ENCODE results near the gene NYAP1.
"Not testable (repeated sequence)": the region's sequence is repeated elsewhere in the genome, so short reads cannot be mapped to it uniquely, and the experiment has no call there.

Gene NYAP1

DNA sequence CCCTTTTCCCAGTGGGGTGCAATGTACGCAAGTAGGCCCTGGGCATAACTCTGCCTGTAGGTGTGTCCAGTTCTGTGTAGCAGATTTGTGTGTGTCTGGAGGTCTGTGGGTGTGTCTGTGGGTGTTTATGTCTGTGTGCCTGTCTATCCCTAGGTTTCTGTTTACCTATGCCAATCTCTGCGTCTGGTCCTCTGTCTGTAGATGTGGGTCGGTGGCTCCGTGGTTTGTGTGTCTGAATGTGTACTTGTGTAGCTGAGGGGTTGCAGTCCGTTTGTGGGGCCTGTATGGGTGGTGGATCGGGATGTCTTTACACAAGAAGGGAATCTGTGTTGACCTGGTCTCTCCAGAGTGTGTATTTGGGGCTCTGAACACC, 932 bp downstream of the NYAP1 start:
- no peak for DNase-seq

DNA sequence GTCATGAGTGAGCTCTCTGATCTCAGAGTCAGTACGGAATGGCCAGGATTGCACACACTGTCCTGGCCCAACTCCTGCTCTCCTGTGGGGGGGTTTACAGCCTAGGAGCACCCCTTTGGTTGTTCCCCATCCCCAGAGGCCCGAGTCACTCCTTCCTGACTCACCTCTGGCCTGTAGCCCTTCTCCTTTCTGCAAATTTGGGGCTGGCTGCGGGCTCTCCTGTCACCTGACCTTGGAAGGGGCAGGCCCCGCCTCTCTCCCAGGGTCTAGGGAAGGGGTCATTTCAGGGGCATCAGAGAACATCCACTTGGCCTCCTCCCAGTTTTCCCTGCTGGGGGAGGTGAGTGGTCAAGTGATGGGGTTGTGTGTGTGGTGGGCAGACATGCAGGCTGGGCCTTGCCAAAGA, 1.7 kb downstream of the NYAP1 start:
- no peak for DNase-seq

DNA sequence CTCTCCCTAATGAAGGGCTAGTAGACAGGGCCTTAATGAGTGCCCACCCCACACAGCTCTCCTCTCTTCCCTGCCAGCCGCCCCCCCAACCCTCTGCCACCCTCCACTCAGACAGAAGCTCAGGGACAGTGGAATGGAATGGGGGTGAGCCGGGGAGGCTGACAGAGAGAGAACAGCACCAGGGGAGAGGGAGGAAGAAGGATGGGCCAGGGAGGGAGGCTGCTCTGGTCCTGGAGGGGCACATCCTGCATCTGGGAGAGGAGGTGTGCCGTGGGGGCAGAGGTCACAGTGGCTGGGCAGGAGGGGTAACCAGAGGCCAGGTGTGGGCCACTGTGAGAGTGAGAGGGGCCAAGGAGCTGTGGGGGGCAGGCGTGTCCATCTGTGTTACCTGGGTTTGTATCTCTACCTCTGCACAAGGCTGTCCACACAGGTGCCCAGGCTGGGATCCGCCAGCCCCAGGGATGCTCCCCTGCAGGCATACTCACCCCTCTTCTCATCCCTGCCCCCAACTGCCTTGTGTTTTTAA, 2.4 kb downstream of the NYAP1 start:
- no peak for DNase-seq

DNA sequence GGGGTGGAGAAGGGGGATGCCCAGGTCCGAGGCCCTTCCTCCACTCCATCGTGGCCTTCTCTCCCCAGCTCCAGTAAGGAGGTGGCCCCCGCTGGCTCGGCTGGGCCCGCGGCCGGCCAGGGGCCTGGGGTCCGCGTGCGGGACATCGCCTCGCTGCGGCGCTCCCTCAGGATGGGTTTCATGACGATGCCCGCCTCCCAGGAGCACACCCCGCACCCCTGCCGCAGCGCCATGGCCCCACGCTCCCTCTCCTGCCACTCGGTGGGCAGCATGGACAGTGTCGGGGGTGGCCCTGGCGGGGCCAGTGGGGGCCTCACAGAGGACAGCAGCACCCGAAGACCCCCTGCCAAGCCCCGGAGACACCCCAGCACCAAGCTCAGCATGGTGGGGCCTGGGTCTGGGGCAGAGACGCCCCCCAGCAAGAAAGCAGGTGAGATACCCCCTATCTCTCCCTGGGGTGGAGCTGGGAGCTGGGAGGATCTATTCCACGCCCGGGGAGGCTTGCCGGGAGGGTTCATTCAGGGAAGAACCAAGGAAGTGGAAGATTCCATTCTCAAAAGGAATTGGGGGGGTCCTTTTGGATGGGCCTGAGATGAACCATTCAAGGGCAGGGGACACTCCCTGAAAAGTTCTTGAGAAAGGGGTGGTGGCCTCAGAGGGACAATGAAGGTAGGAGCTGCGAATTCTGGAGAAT, 3.2 kb downstream of the NYAP1 start:
- no peak for DNase-seq

DNA sequence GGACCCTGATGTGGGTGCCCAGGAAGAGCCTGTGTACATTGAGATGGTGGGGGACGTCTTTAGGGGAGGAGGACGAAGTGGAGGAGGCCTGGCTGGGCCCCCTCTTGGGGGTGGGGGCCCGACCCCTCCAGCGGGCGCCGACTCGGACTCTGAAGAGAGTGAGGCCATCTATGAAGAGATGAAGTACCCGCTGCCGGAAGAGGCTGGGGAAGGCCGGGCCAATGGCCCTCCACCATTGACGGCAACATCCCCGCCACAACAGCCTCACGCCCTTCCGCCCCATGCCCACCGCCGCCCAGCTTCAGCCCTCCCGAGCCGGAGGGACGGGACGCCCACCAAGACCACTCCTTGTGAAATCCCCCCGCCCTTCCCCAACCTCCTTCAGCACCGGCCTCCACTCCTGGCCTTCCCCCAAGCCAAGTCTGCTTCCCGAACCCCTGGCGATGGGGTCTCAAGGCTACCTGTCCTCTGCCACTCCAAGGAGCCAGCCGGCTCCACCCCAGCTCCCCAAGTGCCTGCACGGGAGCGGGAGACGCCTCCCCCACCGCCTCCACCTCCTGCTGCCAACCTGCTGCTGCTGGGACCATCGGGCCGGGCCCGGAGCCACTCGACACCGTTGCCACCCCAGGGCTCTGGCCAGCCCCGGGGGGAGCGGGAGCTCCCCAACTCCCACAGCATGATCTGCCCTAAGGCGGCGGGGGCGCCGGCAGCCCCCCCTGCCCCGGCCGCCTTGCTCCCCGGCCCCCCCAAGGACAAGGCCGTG, 4.8 kb downstream of the NYAP1 start:
- DNase-seq: no peak

DNA sequence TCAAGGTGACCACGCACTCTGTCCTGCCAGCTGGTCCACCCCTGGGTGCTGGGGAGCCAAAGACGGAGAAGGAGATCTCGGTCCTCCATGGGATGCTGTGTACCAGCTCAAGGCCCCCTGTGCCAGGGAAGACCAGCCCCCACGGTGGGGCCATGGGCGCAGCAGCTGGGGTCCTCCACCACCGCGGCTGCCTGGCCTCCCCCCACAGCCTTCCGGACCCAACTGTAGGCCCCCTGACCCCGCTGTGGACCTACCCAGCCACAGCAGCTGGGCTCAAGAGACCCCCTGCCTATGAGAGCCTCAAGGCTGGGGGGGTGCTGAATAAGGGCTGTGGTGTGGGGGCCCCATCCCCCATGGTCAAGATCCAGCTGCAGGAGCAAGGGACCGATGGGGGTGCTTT, 5.4 kb downstream of the NYAP1 start:
- DNase-seq: no peak

DNA sequence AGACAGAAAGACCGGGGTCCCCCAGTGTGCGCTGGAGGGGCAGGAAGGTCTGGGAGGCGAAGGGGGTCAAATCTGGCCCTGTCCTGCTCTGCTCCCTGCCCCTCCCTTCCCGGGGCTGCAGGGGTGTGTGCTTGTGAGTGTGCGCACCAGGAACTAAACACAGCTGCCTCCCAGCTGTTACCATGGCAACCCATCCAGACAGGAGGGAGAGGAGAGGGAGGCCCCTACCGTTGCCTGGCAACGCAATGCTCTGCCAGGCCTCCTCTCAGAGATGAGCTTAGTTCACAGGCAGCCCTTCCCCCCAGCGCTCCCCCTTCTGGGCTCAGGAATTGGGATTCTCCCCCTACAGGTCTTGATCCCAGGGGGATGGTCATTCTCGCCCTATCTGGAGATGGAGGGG, 6.1 kb downstream of the NYAP1 start:
- DNase-seq: peak; percentile 88

DNA sequence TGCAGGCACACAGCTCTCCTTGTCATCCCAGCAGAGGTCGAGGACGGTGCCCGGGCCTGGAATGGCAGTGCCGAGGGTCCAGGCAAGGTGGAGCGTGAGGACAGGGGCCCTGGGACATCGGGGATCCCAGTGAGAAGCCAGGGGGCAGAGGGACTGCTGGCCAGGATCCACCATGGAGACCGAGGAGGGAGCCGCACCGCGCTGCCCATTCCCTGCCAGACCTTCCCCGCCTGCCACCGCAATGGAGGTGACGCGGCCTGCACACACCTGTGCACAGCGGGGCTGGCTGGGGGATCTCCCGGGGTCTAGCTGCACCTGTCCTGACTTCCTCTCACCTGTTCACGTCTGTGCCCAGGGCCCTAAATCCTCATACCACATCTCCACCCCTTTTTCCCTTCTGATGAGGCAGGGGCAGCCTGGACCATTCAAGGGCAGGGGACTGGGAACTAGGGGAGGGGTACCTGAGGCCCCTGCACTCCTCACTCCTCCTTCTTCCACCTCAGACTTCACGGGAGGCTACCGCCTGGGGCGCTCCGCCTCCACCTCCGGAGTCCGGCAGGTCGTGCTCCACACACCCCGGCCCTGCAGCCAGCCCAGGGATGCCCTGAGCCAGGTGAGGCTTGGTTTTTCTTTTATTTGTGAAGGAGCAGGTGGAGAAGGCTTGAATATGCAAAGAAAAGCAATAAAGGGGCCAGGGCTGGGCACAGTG, 6.9 kb downstream of the NYAP1 start:
- no peak for DNase-seq

DNA sequence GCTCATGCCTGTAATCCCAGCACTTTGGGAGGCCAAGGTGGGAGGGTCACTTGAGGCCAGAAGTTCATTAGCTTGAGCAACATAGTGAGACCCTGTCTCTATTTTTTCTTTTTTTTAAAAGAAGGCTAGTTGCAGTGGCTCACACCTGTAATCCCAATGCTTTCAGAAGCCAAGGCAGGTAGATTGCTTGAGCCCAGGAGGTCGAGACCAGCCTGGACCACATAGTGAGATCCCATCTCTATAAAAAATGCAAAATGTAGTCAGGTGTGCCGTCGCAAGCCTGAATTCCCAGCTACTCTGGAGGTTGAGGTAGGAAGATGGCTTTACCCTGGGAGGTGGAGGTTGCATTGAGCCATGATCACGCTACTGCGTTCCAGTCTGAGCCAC, 7.5 kb downstream of the NYAP1 start:
- DNase-seq: no peak

DNA sequence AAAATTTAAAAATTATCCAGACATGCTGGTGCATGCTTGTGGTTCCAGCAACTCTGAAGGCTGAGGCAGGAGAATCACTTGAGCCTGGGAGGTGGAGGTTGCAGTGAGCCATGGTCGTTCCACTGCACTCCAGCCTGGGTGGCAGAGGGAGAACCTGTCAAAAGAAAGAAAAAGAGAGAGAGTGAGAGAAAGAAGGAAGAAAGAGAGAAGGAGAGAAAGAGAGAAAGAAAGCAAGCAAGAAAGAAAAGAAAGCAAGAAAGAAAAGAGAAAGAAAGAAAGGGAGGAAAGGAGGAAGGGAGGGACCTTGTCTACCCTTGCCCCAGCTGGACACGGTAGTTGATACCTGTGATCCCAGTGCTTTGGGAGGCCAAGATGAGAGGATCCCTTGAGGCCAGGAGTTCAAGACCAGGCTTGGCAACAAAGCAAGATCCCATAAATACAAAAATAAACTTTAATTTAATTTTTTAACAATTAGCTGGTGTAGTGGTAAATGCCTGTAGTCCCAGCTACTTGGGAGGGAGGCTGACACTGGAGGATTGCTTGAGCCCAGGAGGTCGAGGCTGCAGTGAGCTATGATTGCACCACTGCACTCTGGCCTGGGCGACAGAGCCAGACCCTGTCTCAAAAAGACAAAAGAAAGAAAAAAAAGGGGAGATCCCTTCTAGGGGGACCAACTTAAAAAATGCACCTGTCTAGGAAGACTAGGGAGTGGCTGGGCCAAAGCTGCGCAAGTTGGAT, 9.2 kb downstream of the NYAP1 start:
- no peak for DNase-seq

DNA sequence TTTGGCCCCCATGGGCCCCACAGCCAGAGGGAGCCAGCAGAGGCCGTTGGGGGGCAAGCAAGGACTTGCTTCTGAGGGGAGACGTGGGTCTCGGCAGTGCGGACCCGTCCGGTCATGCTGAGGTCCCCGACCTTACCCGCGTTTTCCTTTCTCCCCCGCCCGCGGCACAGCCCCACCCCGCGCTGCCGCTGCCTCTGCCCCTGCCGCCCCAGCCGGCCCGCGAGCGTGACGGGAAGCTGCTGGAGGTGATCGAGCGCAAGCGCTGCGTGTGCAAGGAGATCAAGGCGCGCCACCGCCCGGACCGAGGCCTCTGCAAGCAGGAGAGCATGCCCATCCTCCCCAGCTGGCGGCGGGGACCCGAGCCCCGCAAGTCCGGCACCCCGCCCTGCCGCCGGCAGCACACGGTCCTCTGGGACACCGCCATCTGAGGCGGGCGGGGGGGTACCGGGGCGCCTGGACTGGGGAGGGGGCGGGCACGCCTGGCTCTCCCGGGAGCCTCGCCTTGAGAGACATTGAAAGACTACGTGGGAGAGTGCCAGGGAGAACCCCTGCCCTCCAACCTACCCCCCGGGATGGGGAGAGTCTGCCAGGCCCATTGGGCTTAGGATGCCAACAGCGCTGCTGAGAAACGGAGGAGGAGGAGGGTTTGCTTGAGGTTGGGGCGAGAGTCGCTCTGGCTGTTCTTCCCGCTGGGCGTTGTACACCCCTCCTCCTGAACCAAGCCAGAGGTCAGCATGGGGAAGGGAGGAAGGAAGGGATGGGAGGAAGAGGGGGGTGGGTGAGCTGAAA, 9.9 kb downstream of the NYAP1 start:
- no peak for DNase-seq

DNA sequence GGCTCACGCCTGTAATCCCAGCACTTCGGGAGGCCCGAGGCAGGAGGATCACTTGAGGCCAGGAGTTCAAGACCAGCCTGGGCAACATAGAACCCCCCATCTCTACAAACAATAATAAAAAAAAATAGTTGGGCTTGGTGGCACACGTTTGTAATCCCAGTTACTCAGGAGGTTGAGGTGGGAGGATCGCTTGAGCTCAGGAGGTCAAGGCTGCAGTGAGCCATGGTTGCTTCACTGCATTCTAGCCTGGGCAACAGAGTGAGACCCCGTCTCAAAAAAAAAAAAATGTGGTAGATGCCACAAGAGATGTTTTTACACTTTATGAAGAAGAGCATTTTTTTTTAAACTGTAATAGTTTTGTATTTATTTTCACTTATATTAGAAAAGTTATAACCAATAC, 12.8 kb downstream of the NYAP1 start:
- DNase-seq: no peak

DNA sequence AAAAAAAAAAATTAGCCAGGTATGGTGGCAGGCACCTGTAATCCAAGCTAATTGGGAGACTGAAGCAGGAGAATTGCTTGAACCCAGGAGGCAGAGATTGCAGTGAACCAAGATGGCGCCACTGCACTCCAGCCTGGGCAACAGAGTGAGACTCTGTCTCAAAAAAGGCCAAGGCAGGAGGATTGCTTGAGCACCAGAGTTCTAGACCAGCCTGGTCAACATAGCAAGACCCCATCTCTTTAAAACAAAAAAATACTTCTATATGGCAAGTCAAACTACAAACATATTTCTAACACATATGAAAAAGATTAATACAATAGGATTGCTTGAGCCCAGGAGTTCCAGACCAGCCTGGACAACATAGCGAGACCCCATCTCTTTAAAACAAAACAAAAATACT, 17.0 kb downstream of the NYAP1 start:
- DNase-seq: not testable (repeated sequence)

DNA sequence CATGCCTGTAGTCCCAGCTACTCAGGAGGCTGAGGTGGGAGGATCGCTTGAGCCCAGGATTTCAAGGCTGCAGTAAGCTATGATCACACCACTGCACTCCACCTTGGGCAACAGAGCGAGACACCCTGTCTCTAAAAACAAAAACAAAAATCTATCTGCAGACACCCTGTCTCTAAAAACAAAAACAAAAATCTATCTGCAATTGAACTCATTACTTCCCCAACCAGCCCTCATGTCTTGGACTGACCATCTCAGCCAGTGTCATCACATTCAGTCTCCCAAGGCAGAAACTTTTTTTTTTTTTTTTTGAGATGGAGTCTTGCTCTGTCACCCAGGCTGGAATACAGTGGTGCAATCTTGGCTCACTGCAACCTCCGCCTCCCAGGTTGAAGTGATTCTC, 20.3 kb downstream of the NYAP1 start:
- DNase-seq: not testable (repeated sequence)

DNA sequence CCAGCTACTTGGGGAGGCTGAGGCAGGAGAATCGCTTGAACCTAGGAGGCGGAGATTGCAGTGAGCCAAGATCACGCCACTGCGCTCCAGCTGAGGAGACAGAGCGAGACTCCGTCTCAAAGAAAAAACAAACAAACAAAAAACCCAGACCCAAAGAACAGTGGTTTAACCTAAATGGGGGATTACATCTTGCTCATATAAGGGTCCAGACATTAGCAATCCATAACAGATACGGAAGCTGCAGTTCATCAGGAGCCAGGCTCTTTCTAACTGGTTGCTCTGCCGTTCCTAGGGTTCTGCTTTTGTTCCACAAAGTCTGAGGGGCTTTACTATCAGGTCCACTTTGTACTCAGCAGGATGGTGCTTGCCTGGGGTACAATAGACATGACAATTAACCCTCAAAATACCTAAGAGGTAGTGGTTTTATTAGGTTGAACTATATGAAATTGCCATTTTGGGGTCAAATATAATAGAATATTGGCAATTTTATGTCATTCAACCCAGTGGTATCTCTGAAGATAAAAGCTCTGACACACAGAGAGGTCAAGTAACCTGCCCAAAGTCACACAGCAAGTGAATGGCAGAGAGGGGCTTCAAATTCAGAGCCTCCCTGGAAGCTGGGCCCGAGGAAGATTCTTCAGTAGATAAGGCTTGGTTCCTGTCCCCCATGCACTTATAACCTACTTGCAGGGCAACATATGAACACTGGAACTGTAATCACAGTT, 21.3 kb downstream of the NYAP1 start:
- DNase-seq: no peak

DNA sequence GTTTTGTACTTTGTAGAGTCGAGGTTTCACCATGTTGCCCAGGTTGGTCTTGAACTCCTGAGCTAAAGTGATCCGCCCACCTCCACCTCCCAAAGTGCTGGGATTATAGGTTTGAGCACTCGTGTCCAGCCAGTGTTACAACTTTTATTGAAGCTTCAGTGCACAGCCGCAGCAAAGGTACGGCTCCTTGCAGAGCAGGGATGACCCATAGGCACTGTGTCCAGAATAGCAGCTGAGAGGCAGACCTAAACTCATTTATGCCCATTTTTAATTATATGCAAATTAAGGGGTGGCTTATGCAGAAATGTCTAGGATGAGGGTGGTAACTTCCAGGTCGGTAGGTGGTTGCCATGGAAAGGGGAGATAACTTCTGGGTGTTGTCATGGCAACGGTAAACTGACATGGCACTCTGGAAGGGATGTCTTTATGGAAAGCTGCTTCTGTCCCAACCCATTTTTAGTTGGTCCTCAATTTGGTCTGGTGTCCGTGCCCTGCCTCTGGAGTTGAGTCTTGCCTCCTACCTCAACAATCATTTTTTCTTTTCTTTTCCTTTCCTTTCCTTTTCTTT, 22.7 kb downstream of the NYAP1 start:
- DNase-seq: no peak

DNA sequence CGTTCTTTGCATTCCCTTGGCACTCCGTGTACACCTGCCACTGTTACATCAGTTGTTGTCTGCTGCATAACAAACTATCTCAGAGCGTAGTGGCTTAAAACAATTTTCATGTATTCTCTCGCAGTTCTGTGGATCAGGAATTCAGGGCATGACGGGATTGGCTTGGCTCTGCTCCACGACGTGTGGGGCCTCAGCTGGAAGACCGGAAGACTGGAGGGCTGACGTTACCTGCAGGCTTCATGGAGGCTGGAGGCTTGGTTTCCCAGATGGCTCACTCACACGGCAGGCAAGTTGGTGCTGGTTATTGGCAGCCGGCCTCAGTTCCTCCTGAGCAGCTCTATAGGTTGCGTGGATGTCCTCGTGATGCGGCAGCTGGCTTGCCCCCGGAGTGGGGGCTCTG, 25.5 kb downstream of the NYAP1 start:
- DNase-seq: no peak

DNA sequence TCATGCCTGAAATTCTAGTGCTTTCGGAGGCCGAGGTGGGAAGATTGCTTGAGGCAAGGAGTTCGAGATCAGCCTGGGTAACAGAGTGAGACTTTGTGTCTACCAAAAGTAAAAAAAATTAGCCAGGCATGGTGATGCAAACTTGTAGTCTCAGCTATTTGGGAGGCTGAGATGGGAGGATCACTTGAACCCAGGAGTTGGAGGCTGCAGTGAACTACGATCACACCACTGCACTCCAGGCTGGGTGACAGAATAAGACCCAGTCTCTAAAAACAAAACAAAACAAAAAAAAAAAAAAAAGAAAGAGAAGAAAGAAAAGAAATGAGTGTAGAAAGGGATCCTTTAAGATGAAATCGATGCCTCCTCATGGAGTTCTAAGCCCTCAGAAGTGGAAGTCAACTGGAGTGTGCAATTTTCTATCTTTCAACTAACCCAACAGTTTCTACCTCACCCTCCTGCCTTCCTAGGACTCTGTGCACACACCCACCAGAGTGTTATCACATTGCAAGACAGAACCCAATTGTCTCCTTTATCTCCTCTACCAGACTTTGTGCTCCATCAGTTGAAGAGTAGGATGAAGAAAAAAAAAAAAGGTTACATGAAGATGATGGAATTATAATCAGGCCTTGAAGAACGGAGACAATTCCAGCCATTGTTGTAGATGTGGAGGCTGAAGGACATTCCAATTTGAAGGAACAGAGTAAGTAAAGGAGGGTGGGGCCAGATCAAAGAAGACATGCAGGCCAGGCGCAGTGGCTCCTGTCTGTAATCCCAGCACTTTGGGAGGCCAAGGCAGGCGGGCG, 26.9 kb downstream of the NYAP1 start:
- no peak for DNase-seq

DNA sequence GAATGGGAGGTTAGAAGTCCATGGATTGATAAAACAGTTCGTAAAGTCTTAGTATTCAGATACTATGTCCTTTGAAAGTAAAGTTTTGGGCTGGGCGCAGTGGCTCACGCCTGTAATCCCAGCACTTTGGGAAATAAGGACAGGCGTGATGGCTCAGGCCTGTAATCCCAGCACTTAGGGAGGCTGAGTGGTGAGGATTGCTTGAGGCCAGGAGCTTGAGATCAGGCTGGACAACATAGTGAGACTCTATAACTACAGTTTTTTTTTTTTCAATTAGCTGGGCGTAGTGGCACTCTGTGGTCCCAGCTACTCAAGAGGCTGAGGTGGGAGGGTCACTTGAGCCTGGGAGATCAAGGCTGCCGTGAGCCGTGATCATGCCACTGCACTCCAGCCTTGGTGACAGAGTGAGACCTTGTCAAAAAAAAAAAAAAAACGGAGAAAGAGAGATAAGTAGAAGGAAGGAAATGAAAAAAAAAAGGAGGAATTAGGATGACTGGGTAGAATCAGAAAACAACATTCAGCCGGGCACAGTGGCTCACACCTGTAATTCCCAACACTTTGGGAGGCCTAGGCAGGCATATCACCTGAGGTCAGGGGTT, 29.6 kb downstream of the NYAP1 start:
- no peak for DNase-seq

DNA sequence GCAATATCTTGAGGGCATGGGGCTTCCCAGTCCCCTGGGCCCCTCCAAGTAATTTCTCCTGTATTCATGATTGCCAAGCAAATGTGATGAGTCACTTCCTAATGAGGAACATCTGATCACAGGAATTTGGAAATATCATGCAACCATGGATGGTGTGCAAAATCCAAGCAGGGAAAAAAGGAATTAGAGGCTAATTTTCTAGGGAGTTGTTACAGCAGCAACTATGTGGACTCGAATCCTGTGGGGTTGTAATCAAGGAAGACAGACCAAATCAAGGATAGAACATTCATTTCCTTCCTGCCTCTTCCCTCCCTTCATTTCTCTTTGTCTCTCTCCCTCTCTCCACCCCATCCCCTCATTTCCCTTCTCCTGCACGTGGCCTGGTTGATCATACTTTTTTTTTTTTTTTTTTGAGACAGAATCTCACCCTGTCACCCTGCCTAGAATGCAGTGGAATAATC, 31.4 kb downstream of the NYAP1 start:
- no peak for DNase-seq

All from right forelimb (tissue), 1 donor.